AG09319 (cell line): ENCODE results near the gene NEK9.

ENCODE experiments used
- DNase-seq: peaks from one replicate; pipeline ENCODE4 v3.0.0-alpha.2; 2010; ENCODE audit warnings: low read depth; ENCODE audit errors: extremely low read depth
- TF ChIP-seq, protein P1 (sequence below): IDR thresholded peaks from 2 replicates; pipeline ENCODE4 v1.5.1; 2011; ENCODE audit warnings: low read depth, mild to moderate bottlenecking, inconsistent platforms, low read length, moderate library complexity

Gene NEK9

DNA sequence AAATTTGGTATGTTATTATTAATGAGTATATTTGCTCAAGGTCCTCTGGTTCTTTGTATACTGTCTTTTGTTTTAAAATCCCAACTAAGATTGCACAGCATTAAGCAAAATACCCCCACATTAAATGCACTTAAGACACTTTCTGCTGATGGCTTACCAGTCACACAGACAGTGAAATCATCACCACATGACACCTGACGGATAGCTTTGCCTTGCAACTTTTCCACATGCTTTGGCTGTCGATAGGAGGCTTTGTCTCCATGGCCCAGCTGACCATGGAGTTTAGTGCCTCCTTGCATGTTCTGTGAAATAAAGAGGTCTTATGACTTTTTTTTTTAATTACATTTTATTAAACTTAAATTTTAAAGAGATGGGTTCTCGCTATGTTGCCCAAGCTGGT is 19.7 kb downstream of the NEK9 start:
- TF ChIP-seq, protein P1, sequence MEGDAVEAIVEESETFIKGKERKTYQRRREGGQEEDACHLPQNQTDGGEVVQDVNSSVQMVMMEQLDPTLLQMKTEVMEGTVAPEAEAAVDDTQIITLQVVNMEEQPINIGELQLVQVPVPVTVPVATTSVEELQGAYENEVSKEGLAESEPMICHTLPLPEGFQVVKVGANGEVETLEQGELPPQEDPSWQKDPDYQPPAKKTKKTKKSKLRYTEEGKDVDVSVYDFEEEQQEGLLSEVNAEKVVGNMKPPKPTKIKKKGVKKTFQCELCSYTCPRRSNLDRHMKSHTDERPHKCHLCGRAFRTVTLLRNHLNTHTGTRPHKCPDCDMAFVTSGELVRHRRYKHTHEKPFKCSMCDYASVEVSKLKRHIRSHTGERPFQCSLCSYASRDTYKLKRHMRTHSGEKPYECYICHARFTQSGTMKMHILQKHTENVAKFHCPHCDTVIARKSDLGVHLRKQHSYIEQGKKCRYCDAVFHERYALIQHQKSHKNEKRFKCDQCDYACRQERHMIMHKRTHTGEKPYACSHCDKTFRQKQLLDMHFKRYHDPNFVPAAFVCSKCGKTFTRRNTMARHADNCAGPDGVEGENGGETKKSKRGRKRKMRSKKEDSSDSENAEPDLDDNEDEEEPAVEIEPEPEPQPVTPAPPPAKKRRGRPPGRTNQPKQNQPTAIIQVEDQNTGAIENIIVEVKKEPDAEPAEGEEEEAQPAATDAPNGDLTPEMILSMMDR, result no peak
- DNase-seq, result no peak

- DNase-seq, result no peak
- TF ChIP-seq, protein P1, result no peak
These were observed 25.4 kb downstream of the NEK9 start for GRCh38 chr14:75101491-75101890.

DNA sequence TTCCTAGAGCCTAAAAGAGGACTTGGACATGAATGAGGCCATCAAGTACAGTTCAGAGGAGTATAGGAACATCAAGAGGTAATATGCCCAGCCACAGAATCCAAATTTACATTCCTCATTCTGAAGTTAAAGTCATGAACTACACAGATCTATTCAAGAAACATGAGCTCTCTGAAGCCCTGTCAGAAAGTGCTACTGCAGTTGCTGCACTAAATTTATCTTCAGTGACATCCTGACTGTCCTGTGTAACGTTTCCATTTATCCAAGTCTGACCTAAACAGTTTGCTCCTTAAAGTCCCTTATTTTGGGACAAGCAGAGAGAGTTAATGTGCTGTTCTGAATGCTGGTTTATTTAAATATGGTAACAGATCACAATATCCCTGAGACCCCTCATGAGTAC is 28.2 kb downstream of the NEK9 start:
- TF ChIP-seq, protein P1, result no peak
- DNase-seq, result no peak

DNA sequence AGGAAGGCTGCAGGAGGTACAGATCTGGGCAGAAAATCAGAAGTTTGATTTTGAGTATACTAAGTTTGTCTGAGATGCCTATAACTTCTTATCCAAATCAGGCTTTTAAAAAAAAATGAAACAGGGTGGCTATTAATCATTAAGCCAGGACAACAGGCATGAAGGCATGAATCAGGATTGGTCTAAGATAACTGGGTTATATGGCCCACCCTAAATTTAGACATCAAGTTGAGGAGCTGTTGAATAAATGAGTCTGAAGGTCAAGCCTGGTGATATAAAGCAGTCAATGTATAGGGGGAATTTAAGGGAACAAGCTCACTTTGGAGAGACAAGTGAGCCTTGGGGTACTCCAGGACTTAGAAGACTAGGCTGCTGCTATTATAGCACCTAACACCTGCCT is 28.6 kb downstream of the NEK9 start:
- no peak for DNase-seq
- TF ChIP-seq, protein P1, result no peak

DNA sequence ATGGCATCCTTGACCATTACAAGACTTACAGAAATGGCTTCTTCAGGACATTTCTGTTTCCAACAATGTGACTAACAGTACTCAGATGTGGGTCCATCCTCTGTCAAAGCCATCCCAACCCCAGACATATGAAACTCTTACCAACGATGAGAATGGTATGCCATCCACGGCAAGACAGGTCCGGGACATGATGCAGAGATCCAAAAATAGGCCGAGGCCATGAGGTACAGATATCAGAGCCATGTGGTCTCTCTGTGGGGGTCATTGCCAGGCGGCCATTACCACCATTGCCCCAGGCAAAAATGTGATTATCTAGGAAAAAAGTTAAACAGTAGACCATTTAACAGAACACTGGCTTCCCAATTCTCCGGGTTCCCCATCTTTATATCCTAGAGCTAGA is 29.9 kb downstream of the NEK9 start:
- TF ChIP-seq, protein P1, result no peak
- DNase-seq, result no peak

- no peak for DNase-seq
- TF ChIP-seq, protein P1, result no peak
These were observed 31.2 kb downstream of the NEK9 start for GRCh38 chr14:75095690-75096089.

DNA sequence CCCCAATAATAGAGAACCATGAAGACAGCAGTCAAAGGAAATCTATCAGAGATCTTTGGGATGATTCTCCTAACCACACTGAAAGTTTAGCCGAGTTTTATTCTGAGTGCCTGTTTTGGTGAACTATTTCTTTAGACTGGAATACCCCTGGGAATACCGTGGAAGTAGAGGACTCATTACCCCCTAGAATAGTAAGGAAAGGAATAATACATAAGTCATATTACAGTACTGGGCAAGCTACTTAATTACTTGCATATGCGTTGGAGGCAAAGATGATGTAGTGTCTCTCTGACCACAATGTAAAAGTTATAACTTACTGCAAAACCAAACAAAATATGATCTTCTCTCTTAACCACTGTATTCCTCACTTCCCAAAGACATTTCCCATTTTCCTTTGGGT is 32.0 kb downstream of the NEK9 start:
- no peak for DNase-seq
- TF ChIP-seq, protein P1, result no peak
